ENCODE measurements around the gene FBXW11.

FBXW11 gene

GRCh38 chr5:171832775-171833174 is 173.7 kb downstream of the FBXW11 start:
- no peak overlapping the region for H3K4me3 ChIP-seq (ENCODE audit: low read depth, low read length)
- no peak for DNase-seq (ENCODE audit: low read depth)

- H3K4me3 ChIP-seq (ENCODE audit: low read depth, low read length) = no peak overlapping the region
- DNase-seq (ENCODE audit: low read depth) = no peak
These were observed 175.8 kb downstream of the FBXW11 start for GRCh38 chr5:171830686-171831085.

GRCh38 chr5:171827162-171827561 is 179.3 kb downstream of the FBXW11 start:
- DNase-seq (ENCODE audit: low read depth) = no peak
- H3K4me3 ChIP-seq (ENCODE audit: low read depth, low read length) = no peak overlapping the region

- no peak for DNase-seq (ENCODE audit: low read depth)
- no peak overlapping the region for H3K4me3 ChIP-seq (ENCODE audit: low read depth, low read length)
These were observed 180.3 kb downstream of the FBXW11 start for GRCh38 chr5:171826132-171826531.

GRCh38 chr5:171825051-171825450 is 181.4 kb downstream of the FBXW11 start:
- no peak for DNase-seq (ENCODE audit: low read depth)
- H3K4me3 ChIP-seq (ENCODE audit: low read depth, low read length) = no peak overlapping the region

GRCh38 chr5:171823269-171823668 is 183.2 kb downstream of the FBXW11 start:
- H3K4me3 ChIP-seq (ENCODE audit: low read depth, low read length) = no peak overlapping the region
- DNase-seq (ENCODE audit: low read depth) = no peak

- H3K4me3 ChIP-seq (ENCODE audit: low read depth, low read length) = no peak overlapping the region
- DNase-seq (ENCODE audit: low read depth) = no peak
These were observed 185.2 kb downstream of the FBXW11 start for GRCh38 chr5:171821286-171821685.

- no peak for DNase-seq (ENCODE audit: low read depth)
- no peak overlapping the region for H3K4me3 ChIP-seq (ENCODE audit: low read depth, low read length)
These were observed 185.9 kb downstream of the FBXW11 start for GRCh38 chr5:171820561-171820960.

GRCh38 chr5:171816666-171817065 is 189.8 kb downstream of the FBXW11 start:
- DNase-seq (ENCODE audit: low read depth) = no peak
- H3K4me3 ChIP-seq (ENCODE audit: low read depth, low read length) = no peak overlapping the region

GRCh38 chr5:171813813-171814490 is 192.5 kb downstream of the FBXW11 start:
- no peak for DNase-seq (ENCODE audit: low read depth)
- no peak overlapping the region for H3K4me3 ChIP-seq (ENCODE audit: low read depth, low read length)

- no peak overlapping the region for H3K4me3 ChIP-seq (ENCODE audit: low read depth, low read length)
- DNase-seq (ENCODE audit: low read depth) = no peak
These were observed 193.2 kb downstream of the FBXW11 start for GRCh38 chr5:171813270-171813669.
